Parathyroid adenoma (tissue), 2 donors: ENCODE measurements around the gene PKNOX2.

Source experiments
- H2AFZ ChIP-seq: fragments of 300-600 bp; sonication (generic); one replicate; pipeline ENCODE4 v1.7.0; 2017; ENCODE audit warnings: antibody characterized with exemption, mild to moderate bottlenecking
- H3K27ac ChIP-seq: fragments of 300-600 bp; sonication (generic); one replicate; pipeline ENCODE4 v1.7.0; 2017
- H3K27me3 ChIP-seq: fragments of 300-600 bp; sonication (generic); one replicate; pipeline ENCODE4 v1.7.0; 2017; ENCODE audit warnings: low read length; ENCODE audit not compliant: control insufficient read depth, insufficient read depth
- H3K36me3 ChIP-seq: fragments of 300-600 bp; sonication (generic); one replicate; pipeline ENCODE4 v1.7.0; 2017; ENCODE audit warnings: low read length; ENCODE audit not compliant: control insufficient read depth, insufficient read depth
- H3K4me1 ChIP-seq: fragments of 300-600 bp; sonication (generic); one replicate; pipeline ENCODE4 v1.7.0; 2017; ENCODE audit warnings: control low read depth
- H3K4me2 ChIP-seq: fragments of 300-600 bp; sonication (generic); one replicate; pipeline ENCODE4 v1.7.0; 2017; ENCODE audit warnings: low read length
- H3K4me3 ChIP-seq: fragments of 300-600 bp; sonication (generic); one replicate; pipeline ENCODE4 v1.7.0; 2017; ENCODE audit warnings: low read depth, low read length
- H3K79me2 ChIP-seq: fragments of 300-600 bp; sonication (generic); one replicate; pipeline ENCODE4 v1.7.0; 2017; ENCODE audit warnings: control low read depth
- H3K9ac ChIP-seq: fragments of 300-600 bp; sonication (generic); one replicate; pipeline ENCODE4 v1.7.0; 2017; ENCODE audit warnings: mild to moderate bottlenecking
- H3K9me3 ChIP-seq: fragments of 300-600 bp; sonication (generic); one replicate; pipeline ENCODE4 v1.7.0; 2017; ENCODE audit warnings: low read length; ENCODE audit not compliant: control insufficient read depth
- TF ChIP-seq, protein P1 (sequence below): fragments of 300-600 bp; sonication (generic); IDR thresholded peaks from one replicate; pipeline ENCODE4 v1.7.0; 2017; ENCODE audit warnings: antibody characterized with exemption, mild to moderate bottlenecking
- donor health status: primary hyperparathyroidism.

Gene PKNOX2

DNA sequence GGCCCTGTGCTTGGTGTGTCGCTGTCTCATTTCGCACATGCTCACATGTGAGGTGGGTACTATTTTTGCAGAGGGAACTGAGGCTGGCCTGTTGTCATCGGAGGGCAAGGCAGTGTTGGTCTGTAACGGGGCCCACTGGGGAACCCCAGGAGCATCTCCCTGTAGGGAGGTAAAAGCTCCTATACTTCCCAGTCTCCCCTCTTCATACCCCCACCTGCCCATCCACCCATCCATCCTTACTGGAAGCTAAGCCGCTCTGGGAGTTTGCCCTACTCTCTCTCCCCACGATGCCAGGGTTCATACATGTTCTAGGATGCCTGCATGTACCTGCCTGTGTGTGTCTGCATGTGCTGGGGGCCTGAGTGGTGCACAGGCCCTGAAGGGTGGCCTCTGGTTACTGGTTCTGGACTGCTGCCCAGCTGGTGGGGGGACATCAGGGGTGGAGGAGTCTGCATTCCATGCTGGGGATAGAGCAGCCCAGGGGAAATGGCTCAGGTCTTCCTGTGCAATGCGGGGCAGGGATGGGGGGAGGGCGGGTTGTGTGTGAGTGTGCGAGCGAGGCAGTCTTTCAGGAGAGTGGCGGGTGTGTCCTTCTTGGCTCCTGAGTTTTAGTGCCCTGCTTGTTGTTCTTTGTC lies 77.7 kb downstream of the PKNOX2 start:
- no peaks in the 10 kb centered on the region for H3K4me1 ChIP-seq
- H3K27ac ChIP-seq = no peak overlapping the region
- no peaks in the 10 kb centered on the region for H3K27me3 ChIP-seq
- TF ChIP-seq, protein P1, sequence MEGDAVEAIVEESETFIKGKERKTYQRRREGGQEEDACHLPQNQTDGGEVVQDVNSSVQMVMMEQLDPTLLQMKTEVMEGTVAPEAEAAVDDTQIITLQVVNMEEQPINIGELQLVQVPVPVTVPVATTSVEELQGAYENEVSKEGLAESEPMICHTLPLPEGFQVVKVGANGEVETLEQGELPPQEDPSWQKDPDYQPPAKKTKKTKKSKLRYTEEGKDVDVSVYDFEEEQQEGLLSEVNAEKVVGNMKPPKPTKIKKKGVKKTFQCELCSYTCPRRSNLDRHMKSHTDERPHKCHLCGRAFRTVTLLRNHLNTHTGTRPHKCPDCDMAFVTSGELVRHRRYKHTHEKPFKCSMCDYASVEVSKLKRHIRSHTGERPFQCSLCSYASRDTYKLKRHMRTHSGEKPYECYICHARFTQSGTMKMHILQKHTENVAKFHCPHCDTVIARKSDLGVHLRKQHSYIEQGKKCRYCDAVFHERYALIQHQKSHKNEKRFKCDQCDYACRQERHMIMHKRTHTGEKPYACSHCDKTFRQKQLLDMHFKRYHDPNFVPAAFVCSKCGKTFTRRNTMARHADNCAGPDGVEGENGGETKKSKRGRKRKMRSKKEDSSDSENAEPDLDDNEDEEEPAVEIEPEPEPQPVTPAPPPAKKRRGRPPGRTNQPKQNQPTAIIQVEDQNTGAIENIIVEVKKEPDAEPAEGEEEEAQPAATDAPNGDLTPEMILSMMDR = no peak
- no peak overlapping the region for H3K4me2 ChIP-seq
- H3K79me2 ChIP-seq = no peaks in the 10 kb centered on the region
- no peak overlapping the region for H3K4me3 ChIP-seq
- H2AFZ ChIP-seq = no peak overlapping the region
- no peaks in the 10 kb centered on the region for H3K36me3 ChIP-seq
- H3K9ac ChIP-seq = no peak overlapping the region
- H3K9me3 ChIP-seq = no peaks in the 10 kb centered on the region

DNA sequence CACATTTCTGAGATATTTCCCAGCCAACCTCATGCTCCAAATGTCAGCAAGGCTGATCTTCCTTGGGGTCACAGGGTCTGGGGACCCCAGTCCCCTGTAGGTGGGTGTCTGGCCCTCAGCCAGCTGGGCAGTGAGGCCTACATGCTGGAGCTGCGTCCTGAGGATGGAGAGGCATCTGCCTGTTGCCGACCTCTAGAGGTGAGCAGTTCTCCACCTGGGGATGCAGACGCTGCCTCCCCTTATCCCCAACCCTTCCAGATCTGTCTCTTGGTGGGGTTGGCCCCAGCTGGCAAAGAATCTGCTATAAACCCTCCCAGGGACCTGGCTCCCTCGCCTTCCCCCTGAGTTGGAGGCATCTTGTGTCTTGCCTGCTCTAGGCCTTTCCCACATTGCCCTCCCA lies 79.6 kb downstream of the PKNOX2 start:
- Histone ChIP-seq H3K27ac (no peak overlapping the region), H3K9ac (no peak overlapping the region), H3K36me3 (no peaks in the 10 kb centered on the region), H3K79me2 (no peaks in the 10 kb centered on the region), H3K27me3 (no peaks in the 10 kb centered on the region), H3K4me3 (no peak overlapping the region), H3K4me2 (no peak overlapping the region), H3K9me3 (no peaks in the 10 kb centered on the region), H2AFZ (no peak overlapping the region), H3K4me1 (no peaks in the 10 kb centered on the region)
- TF ChIP-seq, protein P1 = no peak

DNA sequence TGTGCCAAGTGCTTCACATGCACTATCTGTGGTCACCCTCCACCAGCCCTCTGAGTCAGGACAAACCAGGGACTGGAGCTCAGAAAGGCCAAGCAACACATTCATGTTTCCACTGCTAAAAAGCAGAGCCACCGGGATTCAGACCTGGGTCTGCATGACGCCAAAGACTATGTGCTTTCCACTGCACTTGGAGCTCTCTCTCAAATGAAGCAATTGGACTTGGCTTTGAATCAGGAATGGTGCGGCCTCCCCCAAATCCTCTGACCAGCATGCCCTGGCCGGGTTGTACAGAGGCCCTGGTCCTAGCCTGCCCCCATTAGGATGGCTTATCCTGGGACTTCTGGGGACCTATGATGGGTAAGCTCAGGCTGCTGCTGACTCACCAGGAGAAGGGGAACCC lies 80.7 kb downstream of the PKNOX2 start:
- no peaks in the 10 kb centered on the region for H3K36me3 ChIP-seq
- no peaks in the 10 kb centered on the region for H3K9me3 ChIP-seq
- TF ChIP-seq, protein P1 = no peak
- no peaks in the 10 kb centered on the region for H3K27me3 ChIP-seq
- H3K4me2 ChIP-seq = no peak overlapping the region
- H3K4me1 ChIP-seq = no peaks in the 10 kb centered on the region
- no peak overlapping the region for H2AFZ ChIP-seq
- H3K27ac ChIP-seq = no peak overlapping the region
- no peak overlapping the region for H3K9ac ChIP-seq
- no peak overlapping the region for H3K4me3 ChIP-seq
- H3K79me2 ChIP-seq = no peaks in the 10 kb centered on the region

DNA sequence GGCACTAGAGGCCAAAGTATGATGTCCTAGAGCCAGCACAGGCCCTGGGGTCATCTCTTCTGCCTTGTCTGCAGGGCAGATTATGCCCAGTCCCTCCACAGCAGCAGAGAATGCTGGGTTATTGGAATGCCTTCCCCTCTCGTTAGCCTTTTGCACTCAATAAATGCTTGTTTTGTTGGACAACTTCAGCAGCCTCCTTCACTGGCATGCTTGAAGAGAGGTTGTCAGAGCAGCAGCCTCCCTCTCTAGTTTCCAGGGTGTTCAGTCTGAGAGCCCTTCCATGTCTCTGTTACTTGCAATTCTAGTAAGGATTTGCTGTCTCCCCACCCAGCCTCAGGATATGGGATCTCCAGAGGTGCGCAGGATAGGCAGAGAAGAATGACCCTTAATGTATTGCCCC lies 82.9 kb downstream of the PKNOX2 start:
- Histone ChIP-seq H3K4me1 (no peaks in the 10 kb centered on the region), H3K4me3 (no peak overlapping the region), H3K36me3 (no peaks in the 10 kb centered on the region), H3K79me2 (no peaks in the 10 kb centered on the region), H3K27me3 (no peaks in the 10 kb centered on the region), H3K4me2 (no peak overlapping the region), H3K9ac (no peak overlapping the region), H3K9me3 (no peaks in the 10 kb centered on the region), H3K27ac (no peak overlapping the region), H2AFZ (no peak overlapping the region)
- TF ChIP-seq, protein P1 = no peak
